ENCODE measurements around the gene TMTC1.
"Not testable (repeated sequence)": the region's sequence is repeated elsewhere in the genome, so short reads cannot be mapped to it uniquely, and the experiment has no call there.

TMTC1 gene

DNA sequence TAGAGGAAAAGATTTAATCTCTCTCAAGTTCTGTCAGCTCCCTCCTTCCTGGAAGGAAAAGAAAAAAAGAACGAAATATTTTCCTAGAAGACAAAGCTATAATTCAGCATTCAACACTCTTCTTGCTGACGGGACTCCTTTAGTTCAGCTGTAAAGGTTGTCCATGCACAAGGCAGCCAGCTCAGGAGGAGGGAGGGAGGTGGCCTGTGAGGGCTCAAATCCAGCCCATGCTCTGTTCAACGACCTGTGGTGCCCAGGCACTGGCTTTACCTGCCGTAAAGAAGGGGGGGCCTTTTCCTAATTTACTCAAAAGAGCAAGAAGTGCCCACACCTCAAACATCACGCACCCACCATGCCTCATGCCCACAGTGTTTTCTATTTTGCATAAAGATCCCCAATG lies 109.3 kb downstream of the TMTC1 start:
- in situ Hi-C loops (cut with MboI; ENCODE audit: low sequenced_read_pairs) = no loop called here

DNA sequence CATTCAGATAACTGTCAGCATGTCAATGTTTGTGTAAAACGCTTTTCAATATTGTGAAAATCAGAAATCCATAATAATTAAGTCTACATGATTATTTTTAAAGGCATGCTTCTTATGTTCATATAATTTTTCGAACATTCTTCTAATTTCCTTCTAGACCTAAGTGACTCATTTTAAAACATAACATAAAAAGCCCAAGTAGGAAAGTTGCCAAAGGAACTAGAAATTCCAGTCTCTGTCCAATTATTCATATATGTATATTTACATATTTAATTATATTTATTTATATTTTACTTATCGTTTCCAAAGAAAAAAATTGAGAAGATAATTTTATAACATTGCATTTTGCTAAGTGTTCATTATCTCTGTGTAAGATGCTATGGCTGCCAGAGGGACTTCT lies 110.4 kb downstream of the TMTC1 start:
- in situ Hi-C loops (cut with MboI; ENCODE audit: low sequenced_read_pairs) = no loop called here

DNA sequence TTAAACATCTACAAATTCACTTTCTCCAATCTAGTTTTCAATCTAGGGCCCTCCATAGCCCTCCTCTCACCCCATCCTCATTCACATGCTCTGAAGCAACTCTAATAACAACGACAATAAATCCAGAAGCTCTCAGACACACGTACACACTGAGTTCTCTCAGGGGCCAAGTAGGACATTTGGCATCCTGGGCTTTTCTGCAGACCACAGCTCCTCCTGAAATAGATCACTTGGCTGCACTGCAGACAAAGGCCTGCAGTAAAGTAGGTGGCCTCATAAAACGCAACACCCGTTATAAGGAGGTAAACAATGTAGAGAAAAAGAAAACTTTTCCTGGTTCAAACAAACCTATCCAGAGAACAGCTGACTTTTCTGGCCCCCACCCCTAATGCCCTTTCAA lies 111.2 kb downstream of the TMTC1 start:
- in situ Hi-C loops (cut with MboI; ENCODE audit: low sequenced_read_pairs) = no loop called here

DNA sequence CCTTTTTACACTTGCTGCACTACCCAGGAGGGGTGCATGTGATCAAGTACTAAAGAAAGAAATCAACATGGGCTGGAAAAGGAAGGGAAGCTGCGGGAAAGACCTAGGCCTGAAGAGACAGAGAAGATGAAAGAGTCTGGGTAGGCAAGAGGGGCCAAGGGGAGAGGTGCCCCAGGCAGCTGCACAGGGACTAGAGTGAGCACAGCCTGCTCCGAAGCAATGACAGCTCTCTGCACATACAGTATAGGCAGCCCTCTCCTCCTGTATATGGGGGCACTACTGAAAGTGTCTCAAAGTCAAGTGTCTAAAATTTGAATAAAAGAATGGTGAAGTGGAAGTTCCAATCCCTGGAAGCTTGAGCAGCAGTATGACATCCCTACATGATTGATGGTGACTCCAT lies 112.0 kb downstream of the TMTC1 start:
- in situ Hi-C loops (cut with MboI; ENCODE audit: low sequenced_read_pairs) = no loop called here

DNA sequence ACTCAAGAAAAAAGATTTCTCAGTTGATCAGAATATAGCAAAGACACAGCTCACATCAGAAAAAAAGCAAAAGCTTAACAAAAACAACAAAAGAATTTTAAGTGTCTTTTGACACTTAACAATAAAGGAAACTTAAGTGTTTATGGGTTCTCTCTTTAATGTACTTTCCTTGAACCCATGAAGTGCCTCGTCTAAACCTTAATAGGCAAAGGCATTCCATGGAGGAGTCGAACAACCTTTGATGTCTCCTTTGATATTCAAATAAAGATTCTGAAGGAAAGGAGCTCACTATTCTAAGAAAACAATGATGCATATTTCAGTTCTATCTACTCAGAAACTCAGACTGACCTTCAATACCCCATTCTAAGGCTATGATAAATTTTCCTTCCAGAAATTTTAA lies 116.7 kb downstream of the TMTC1 start:
- in situ Hi-C loops (cut with MboI; ENCODE audit: low sequenced_read_pairs) = no loop called here

DNA sequence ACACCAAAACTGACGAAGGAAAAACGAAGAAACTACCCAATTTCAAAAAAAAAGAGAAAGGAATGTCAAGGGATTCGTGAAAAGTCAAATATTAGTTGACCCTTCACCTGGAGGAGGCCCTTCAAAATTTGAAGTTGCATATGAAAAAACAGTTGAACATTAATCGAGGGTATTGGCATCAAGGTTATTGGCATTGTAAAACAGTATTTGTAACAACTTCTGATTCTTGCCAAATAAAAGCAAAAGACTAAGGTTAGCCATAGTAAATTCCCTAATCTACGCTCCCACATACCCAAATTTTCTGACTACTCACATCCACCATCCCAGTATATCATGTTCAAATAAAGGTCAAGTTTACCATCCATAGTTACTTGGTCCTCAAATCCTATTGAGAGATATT lies 118.6 kb downstream of the TMTC1 start:
- in situ Hi-C loops (cut with MboI; ENCODE audit: low sequenced_read_pairs) = no loop called here

DNA sequence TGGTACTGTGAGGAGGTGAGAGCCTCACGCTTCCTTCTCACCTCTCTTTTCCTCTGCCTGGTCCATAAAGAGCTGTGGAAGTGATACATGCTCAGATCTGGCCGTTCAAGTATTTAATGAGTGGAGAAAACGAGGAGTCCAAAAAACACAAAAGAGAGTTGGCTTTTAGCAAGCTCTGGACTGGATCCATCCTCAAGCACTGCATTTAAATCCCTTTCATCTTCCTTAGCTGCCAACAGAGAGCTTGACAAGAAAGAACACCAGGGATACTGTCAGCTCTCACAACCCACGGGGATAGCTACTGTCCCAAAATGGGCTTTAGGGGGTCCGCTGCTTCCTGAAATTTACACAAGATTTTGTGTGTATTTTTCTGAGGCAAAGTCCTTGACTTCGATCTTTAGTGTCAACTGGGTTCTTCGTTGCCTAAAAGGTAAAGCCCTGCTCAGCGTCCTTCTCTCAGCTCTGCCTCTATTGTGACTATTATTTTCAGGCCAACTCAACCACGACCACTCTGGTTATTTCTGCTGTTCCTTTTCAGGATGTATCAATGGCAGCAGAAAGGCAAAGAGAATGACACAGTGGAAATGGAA lies 120.9 kb downstream of the TMTC1 start:
- in situ Hi-C loops (cut with MboI; ENCODE audit: low sequenced_read_pairs) = no loop called here

DNA sequence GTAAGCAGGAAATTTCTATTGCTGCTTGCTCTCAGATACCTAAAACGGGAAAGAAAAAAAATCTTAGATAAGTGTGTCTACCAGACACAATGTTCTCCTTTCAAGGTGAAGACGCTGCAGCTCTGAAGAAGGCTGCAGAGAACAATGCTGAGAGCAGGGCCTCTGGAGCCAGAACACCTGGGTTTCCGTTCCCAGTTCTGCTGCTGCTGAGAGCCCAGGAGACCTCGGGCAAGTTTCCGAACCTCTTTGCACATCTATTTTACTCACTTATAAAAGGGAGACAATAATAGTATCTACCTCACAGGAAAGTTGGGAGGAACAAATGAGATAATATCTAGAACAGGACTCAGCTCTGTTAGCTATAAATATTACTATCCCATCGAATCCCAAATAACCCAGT lies 122.9 kb downstream of the TMTC1 start:
- in situ Hi-C loops (cut with MboI; ENCODE audit: low sequenced_read_pairs) = no loop called here

DNA sequence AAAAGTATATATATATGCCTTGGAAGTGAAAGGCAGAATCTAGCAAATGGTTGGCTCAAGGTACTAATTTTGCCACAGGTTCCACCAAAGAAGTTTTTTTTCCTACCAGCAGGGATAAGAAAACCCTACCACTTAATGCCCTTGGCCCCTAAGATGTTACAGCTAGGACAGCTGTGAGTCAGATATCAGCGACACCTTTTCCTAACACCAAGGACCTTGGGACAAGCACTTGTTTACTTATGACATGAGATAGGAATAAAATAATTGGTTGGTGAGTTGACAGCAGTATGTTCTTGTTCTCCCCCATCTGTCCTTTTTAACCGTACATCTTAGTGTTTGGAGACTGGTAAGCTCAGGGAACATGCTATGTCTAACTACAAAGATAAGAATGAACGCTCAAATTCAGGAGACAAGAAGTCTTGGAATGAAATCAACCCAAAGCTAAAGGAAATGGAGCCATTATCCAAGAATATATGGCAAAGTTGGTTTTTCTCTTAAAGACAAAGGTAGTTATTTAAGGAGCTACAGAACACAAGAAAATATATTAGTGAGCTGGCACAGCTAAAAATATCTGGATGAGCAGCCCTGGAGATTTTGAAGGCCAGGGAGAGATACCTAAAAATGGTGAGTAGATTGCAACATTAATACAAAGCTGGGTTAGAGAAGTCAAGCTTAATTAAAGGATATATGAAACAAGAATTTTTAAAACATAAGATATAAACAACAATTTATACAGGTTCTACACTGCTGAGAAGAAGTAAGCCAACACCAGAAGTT lies 126.8 kb downstream of the TMTC1 start:
- in situ Hi-C loops (cut with MboI; ENCODE audit: low sequenced_read_pairs) = no loop called here

DNA sequence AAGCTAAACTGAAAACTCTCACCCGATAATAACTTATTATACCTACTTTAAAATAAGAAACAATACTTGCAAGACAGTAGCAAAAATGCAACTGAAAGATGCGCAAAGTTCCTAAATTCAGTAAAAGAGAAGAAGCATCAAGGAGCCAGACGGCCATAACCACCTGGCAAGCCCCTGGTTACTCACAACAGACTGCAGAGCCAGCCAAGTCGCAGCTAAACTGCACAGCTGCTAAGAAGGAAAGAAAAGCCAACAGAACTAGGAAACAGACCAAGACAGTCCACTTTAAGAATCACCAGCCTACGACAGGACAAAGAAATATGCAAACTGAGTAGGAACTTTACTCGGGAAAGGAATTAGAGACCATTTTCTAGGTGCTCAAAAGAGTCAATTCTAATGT lies 127.9 kb downstream of the TMTC1 start:
- in situ Hi-C loops (cut with MboI; ENCODE audit: low sequenced_read_pairs) = no loop called here

DNA sequence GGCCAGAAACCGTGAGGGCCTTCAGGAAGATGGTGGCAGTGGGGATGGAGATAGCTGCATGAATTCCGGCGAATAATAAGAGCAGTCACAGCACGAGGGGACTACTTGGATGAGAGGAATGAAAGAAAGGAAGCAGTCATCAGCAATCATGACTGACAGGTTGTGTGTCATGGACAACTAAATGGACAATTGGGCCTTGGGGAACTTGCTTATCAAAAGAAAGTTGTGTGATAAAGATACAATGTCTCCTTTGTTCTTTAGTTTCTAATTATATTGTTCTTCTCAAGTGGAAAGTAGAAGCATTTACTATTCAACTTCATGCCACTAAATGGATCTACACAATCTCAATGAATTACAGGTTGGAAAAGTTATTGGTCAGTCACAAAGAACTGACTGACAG lies 130.5 kb downstream of the TMTC1 start:
- in situ Hi-C loops (cut with MboI; ENCODE audit: low sequenced_read_pairs) = no loop called here

DNA sequence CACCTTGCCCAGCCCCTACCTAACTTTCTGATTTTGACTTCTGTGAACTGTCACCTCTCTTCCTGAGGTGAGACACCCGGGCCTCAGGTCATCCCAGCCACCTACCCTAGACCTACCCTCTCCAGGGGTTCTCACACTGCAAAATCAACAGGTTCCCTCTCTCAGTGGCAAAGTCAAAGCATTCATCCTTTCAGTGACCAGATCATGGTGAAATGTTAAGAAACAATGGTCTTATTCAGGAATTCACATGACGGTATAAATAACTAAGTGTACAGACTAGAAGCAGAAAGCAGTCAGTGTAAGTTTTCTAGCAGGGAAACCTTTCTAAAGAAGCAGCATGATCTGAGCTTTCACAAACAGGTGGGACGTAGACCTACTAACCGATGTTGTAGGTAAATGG lies 133.4 kb downstream of the TMTC1 start:
- in situ Hi-C loops (cut with MboI; ENCODE audit: low sequenced_read_pairs) = no loop called here

DNA sequence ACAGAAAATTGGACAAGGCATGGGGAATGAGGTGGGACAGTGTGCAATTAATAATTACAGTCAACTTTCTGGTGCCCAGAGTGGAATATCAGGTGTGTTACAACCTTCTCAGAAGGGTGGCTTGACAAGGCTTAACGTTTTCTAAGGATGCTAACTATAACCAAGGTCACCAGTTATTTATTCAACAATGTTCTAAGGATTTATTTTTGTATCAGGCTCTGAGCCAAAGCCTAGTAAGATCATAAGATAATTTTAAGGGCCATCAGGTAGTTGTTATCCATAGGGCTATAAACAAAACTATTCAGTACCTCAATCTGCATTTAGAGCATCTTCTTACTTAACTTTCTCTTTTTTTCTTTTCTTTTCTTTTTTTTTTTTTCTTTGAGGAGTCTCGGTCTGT lies 134.0 kb downstream of the TMTC1 start:
- in situ Hi-C loops (cut with MboI; ENCODE audit: low sequenced_read_pairs) = no loop called here

DNA sequence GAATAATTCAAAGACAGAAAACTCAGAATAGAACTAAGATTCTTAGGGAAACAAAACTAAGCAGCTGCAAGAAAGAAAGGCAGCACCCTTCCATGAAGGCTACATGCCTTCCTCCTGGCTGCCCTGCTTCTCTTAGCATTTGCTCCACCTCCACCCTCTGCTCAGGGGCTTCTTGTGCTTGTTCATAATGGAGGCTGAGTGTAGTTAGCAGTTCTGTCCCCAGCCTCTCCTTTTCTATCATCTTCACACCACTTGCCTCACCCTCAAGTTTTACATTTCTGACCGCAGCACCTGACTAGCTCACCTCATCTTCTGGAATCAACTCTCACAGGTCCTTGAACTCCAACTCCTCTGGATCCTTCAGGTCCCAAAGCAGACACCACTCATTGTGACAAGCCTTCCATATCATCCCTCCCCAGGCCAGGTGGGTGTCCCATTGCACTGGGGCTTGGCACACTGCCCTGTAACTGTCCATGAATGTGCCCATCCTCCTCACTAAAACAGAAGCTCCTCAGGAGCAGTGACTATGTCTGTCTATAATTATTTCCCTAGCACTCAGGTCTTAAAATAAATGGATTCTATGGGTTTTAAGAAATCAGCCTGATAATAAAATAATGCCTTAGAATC lies 139.1 kb downstream of the TMTC1 start:
- in situ Hi-C loops (cut with MboI; ENCODE audit: low sequenced_read_pairs) = no loop called here

DNA sequence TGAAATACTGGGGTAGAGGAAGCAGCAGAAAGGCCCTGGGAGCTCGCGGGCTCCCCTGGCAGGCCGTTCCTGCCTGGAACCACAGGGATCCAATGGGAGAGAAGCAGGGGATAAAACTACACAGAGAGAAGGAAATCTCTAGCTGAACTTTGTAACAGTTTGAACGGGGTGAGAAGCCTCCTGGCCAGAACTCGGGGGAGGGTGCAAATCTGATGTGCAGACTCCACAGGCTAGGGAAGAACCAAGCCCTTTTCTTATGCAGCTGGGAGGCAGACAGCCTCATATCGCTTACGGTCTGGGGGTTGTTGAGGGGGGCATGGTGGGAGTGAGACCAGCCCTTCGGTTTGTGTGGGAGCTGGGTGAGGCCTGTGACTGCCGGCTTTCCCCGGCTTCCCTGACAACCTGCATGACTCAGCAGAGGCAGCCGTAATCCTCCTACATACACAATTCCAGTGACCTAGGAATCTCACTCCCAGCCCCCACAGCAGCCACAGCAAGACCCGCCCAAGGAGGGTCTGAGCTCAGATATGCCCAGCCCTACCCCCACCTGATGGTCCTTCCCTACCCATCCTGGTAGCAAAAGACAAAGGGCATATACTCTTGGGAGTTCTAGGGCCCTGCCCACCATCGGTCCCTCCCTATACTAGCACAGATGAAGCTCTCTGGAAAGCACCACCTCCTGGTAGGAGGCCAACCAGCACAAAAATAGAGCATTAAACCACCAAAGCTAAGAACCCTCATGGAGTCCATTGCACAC lies 143.0 kb downstream of the TMTC1 start:
- in situ Hi-C loops (cut with MboI; ENCODE audit: low sequenced_read_pairs) = no loop called here

DNA sequence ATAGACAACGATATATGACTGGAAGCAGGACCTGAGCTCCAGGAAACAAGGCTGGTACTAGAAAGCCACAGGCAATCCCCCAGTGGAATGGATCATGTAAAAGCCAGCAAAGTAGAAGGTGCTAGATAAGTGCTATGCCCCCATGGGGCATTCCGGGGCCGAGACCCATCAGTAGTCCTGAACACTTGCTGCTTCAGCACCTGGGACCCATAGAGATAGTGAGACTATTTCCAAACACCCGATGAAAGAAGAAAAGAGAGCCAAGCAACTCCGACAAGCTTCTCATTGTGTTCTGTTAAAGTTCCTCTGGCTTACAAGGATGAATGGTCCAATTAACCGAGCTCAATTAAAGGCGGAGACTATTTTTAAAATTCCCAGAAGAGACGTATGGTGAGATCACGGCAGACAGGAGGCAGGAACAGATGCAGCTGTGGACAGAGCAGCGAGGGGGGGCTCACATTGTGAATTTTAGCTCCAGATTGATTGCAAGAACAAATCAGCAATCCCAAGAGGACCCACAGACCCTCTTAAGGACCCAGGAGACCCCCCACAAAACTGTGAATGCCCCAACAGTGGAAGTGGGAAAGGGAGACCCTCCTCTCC lies 143.7 kb downstream of the TMTC1 start:
- in situ Hi-C loops (cut with MboI; ENCODE audit: low sequenced_read_pairs) = no loop called here

DNA sequence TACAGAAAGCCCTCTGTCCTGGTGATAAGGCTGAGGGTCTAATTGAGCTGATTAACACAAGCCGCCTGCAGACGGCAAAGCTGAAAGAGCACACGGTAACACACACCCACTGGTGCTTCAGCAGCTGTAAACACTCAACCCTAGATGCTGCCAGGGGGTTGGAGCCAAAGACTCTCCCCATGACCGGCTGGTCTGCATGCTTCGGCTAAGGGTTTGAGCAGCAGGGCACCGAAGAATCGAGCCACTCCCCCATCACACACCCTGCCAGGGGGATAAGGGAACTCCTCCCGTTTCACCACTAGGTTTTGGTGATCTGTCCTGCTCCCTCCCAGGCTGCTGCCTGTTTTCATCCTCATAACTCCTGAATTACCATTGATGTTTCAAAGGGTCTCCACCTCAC lies 145.2 kb downstream of the TMTC1 start:
- in situ Hi-C loops (cut with MboI; ENCODE audit: low sequenced_read_pairs) = no loop called here

DNA sequence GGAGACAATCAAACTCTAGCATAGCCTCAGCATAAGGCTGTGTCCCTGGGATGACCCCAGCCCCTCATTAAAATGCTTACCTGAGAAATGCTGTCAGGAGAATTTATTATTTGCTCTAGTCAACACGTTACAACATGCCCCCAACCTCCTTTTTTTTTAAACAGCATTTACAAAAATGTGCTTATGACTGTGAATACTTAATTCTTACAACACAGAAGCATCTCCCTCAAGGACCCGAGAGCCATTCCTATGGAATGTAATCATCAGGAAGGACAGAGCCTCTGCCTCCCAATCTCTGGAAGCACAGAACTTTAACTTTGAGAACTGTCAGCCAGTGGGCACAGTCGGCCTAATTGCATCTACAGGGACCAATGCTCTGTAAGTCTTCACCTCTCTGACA lies 149.7 kb downstream of the TMTC1 start:
- in situ Hi-C loops (cut with MboI; ENCODE audit: low sequenced_read_pairs) = no loop called here

DNA sequence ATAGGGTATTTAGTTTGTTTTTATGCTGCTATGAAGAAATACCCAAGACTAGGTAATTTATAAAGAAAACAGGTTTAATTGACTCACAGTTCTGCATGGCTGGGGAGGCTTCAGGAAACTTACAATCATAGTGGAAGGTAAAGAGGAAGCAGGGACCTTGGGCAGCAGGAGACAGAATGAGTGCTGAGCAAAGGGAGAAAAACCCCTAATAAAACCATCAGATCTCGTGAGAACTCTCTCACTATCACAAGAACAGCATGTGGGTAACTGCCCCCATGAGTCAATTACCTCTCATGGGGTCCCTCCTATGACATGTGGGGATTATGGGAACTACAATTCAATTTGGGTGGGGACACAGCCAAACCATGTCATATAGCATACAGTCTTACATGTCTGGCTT lies 153.6 kb downstream of the TMTC1 start:
- in situ Hi-C loops (cut with MboI; ENCODE audit: low sequenced_read_pairs) = not testable (repeated sequence)

DNA sequence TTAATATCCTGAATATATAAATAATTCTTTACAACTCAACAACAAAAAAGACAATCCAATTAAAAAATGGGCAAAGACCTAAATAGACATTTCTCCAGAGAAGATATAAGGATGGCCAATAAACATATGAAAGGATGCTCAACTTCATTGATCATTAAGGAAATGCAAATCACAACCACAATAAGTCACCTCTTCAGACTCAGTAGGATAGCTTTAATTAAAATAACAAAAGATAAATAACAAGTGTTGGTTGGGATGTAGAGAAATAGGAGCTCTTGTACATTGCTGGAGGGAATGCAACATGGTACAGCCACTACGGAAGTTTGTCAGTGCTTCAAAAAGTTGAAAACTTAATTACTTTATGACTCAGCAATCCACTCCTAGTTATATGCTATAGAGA lies 156.5 kb downstream of the TMTC1 start:
- in situ Hi-C loops (cut with MboI; ENCODE audit: low sequenced_read_pairs) = no loop called here

DNA sequence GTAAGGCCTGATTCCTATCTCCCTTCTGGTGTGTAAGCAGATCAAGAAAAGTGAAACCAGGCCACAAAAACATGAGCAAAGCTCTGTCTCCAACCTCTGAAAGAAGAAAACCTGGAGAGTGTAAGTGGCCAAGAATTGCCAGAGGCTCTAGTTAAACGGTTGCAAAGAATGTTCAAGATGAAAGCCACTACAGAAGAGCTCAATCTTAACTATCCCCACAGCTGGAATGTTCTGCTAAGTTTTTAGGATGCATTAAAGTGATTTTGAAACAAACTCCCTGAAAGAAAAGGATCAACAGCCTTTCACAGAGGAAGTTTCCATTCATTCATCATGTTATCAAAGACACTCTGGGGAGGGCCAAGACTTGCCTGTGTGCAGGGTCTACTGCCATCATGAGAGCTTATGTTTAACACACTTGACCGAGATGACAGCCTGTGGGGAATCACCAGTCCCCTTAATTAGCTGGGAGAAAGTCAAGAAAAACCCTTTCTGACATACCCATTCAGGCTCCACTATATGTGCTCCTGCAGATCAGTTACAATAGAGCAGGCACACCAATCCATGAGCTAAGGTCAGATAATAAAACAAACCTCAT lies 158.3 kb downstream of the TMTC1 start:
- in situ Hi-C loops (cut with MboI; ENCODE audit: low sequenced_read_pairs) = no loop called here

Measured in HL-60/S4 treated with retinoic acid at 250 ng/mL for 4 days and 3 days (cell line).